HEK293 (cell line): ENCODE data around the gene SLF2.

Experiments
- CTCF ChIA-PET: fragments of 350-600 bp; formaldehyde crosslinking; extraction: SDS; loops from one replicate; lab custom pipeline; 2021; ENCODE audit warnings: antibody characterized with exemption; lab: Yijun Ruan, JAX
- POLR2A ChIA-PET: fragments of 300-600 bp; formaldehyde crosslinking; extraction: SDS; loops from one replicate; lab custom pipeline; 2020; ENCODE audit warnings: antibody characterized with exemption, inconsistent platforms; lab: Yijun Ruan, JAX
- H3K27ac ChIP-seq: fragments of 200-500 bp; sonication (Bioruptor generic); 2 replicates; pipeline ENCODE4 v1.5.1; 2014; ENCODE audit warnings: low read depth, low read length, control low read depth, inconsistent platforms; ENCODE audit errors: extremely low read depth
- H3K36me3 ChIP-seq, 2 experiments: fragments of 200-500 bp in 1 of 2; sonication (Bioruptor generic) in 1 of 2; 1 replicate in 1 of 2; 2 replicates in 1 of 2; pipeline ENCODE4 v1.5.1; 2014 to 2017; ENCODE audit warnings: inconsistent platforms in 2 of 2, low read length in 2 of 2; ENCODE audit not compliant: control insufficient read depth in 2 of 2, insufficient read depth in 1 of 2
- H3K4me1 ChIP-seq: fragments of 200-500 bp; sonication (Bioruptor generic); 2 replicates; pipeline ENCODE4 v1.5.1; 2014; ENCODE audit warnings: mild to moderate bottlenecking, low read length, inconsistent platforms; ENCODE audit not compliant: control insufficient read depth, insufficient read depth
- H3K4me3 ChIP-seq: 2 replicates; pipeline ENCODE4 v1.5.1; 2011; ENCODE audit warnings: low read depth, mild to moderate bottlenecking, control low read depth, low read length, moderate library complexity
- H3K9me3 ChIP-seq: fragments of 200-500 bp; sonication (Bioruptor generic); 2 replicates; pipeline ENCODE4 v1.5.1; 2014; ENCODE audit warnings: low read depth, low read length, inconsistent platforms; ENCODE audit not compliant: control insufficient read depth, insufficient read depth
- GLIS2 ChIP-seq: fragments of 450-650 bp; formaldehyde crosslinking; IDR thresholded peaks from 2 replicates; pipeline ENCODE4 v1.5.1; 2016; ENCODE audit warnings: missing biosample characterization, missing genetic modification characterization
- SALL2 ChIP-seq: fragments of 450-650 bp; formaldehyde crosslinking; IDR thresholded peaks from 2 replicates; pipeline ENCODE4 v1.5.0; 2017; ENCODE audit warnings: missing biosample characterization, mild to moderate bottlenecking, missing genetic modification characterization, borderline replicate concordance
- SP3 ChIP-seq: fragments of 450-650 bp; formaldehyde crosslinking; IDR thresholded peaks from 2 replicates; pipeline ENCODE4 v1.5.1; 2016; ENCODE audit warnings: missing biosample characterization, missing genetic modification characterization
- SP7 ChIP-seq: fragments of 450-650 bp; formaldehyde crosslinking; IDR thresholded peaks from 2 replicates; pipeline ENCODE4 v1.5.1; 2016; ENCODE audit warnings: missing biosample characterization, missing genetic modification characterization
- TCF7L2 ChIP-seq: IDR thresholded peaks from 2 replicates; pipeline ENCODE4 v1.6.1; 2011; ENCODE audit warnings: low read depth, mild to moderate bottlenecking, inconsistent platforms, low read length, moderate library complexity, borderline replicate concordance
- ZBTB20 ChIP-seq: fragments of 450-650 bp; formaldehyde crosslinking; IDR thresholded peaks from 2 replicates; pipeline ENCODE4 v1.5.1; 2016; ENCODE audit warnings: missing biosample characterization, missing genetic modification characterization
- ZNF184 ChIP-seq: fragments of 450-650 bp; IDR thresholded peaks from 2 replicates; pipeline ENCODE4 v1.5.1; 2018; ENCODE audit warnings: missing biosample characterization, mild to moderate bottlenecking, missing genetic modification characterization
- ZNF341 ChIP-seq: fragments of 450-650 bp; formaldehyde crosslinking; IDR thresholded peaks from 2 replicates; pipeline ENCODE4; 2016; ENCODE audit warnings: low read depth, missing biosample characterization, missing genetic modification characterization
- ZNF404 ChIP-seq: fragments of 450-650 bp; formaldehyde crosslinking; IDR thresholded peaks from 2 replicates; pipeline ENCODE4 v1.5.1; 2017; ENCODE audit warnings: missing biosample characterization, missing genetic modification characterization
- ZNF416 ChIP-seq: fragments of 450-650 bp; formaldehyde crosslinking; IDR thresholded peaks from 2 replicates; pipeline ENCODE4 v1.5.1; 2016; ENCODE audit warnings: missing biosample characterization, missing genetic modification characterization
- ZNF423 ChIP-seq: fragments of 450-650 bp; formaldehyde crosslinking; IDR thresholded peaks from 2 replicates; pipeline ENCODE4 v1.5.1; 2016; ENCODE audit warnings: missing biosample characterization, missing genetic modification characterization
- ZNF473 ChIP-seq: fragments of 450-650 bp; formaldehyde crosslinking; IDR thresholded peaks from 2 replicates; pipeline ENCODE4 v1.5.1; 2017; ENCODE audit warnings: missing biosample characterization, missing genetic modification characterization
- ZNF560 ChIP-seq: fragments of 450-650 bp; formaldehyde crosslinking; IDR thresholded peaks from 2 replicates; pipeline ENCODE4 v1.5.1; 2017; ENCODE audit warnings: missing biosample characterization, missing genetic modification characterization, borderline replicate concordance
- ZNF600 ChIP-seq: fragments of 450-650 bp; formaldehyde crosslinking; IDR thresholded peaks from 2 replicates; pipeline ENCODE4 v1.5.1; 2016; ENCODE audit warnings: missing biosample characterization, missing genetic modification characterization
- ZNF623 ChIP-seq: fragments of 450-650 bp; formaldehyde crosslinking; IDR thresholded peaks from 2 replicates; pipeline ENCODE4 v1.5.1; 2016; ENCODE audit warnings: missing biosample characterization, missing genetic modification characterization
- ZNF76 ChIP-seq: fragments of 450-650 bp; formaldehyde crosslinking; IDR thresholded peaks from 2 replicates; pipeline ENCODE4; 2016; ENCODE audit warnings: low read depth, missing biosample characterization, missing genetic modification characterization, borderline replicate concordance
- TF ChIP-seq, protein P1 (sequence below): fragments of 450-650 bp; formaldehyde crosslinking; IDR thresholded peaks from 2 replicates; pipeline ENCODE4 v1.5.1; 2016; ENCODE audit warnings: missing biosample characterization, missing genetic modification characterization
- TF ChIP-seq, protein P2 (sequence below): fragments of 450-650 bp; formaldehyde crosslinking; IDR thresholded peaks from 2 replicates; pipeline ENCODE4 v1.5.1; 2016; ENCODE audit warnings: missing biosample characterization, missing genetic modification characterization
- TF ChIP-seq, protein P3 (sequence below): fragments of 450-650 bp; formaldehyde crosslinking; IDR thresholded peaks from 2 replicates; pipeline ENCODE4 v1.5.1; 2017; ENCODE audit warnings: missing biosample characterization, missing genetic modification characterization
- TF ChIP-seq, protein P4 (sequence below): fragments of 450-650 bp; formaldehyde crosslinking; IDR thresholded peaks from 2 replicates; pipeline ENCODE4 v1.5.1; 2016; ENCODE audit warnings: missing biosample characterization, missing genetic modification characterization
- TF ChIP-seq, protein P5 (sequence below): fragments of 450-650 bp; formaldehyde crosslinking; IDR thresholded peaks from 2 replicates; pipeline ENCODE4 v1.5.1; 2017; ENCODE audit warnings: missing biosample characterization, mild to moderate bottlenecking, missing genetic modification characterization, moderate library complexity
- TF ChIP-seq, protein P6 (sequence below): fragments of 450-650 bp; formaldehyde crosslinking; IDR thresholded peaks from 2 replicates; pipeline ENCODE4 v1.5.1; 2016; ENCODE audit warnings: missing biosample characterization, missing genetic modification characterization

SLF2 gene

DNA sequence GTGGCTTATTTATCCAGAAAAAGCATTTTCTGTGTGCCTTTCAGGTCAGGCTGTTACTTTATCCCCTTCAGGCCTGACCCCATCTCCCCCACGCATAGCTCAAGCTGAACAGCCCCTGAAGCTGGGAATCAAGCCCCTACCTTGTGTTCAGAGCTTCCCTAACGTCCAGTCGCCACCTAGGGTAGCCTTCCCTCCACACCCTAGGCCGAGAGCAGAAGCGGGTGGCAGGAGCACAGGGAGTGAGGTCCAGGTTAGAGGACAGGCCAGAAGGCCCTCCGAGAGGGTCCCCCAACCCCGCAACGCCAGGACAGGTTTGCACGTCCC, 56.1 kb downstream of the SLF2 start (continued):
- TF ChIP-seq TCF7L2 = no peak
- TF ChIP-seq, protein P1, sequence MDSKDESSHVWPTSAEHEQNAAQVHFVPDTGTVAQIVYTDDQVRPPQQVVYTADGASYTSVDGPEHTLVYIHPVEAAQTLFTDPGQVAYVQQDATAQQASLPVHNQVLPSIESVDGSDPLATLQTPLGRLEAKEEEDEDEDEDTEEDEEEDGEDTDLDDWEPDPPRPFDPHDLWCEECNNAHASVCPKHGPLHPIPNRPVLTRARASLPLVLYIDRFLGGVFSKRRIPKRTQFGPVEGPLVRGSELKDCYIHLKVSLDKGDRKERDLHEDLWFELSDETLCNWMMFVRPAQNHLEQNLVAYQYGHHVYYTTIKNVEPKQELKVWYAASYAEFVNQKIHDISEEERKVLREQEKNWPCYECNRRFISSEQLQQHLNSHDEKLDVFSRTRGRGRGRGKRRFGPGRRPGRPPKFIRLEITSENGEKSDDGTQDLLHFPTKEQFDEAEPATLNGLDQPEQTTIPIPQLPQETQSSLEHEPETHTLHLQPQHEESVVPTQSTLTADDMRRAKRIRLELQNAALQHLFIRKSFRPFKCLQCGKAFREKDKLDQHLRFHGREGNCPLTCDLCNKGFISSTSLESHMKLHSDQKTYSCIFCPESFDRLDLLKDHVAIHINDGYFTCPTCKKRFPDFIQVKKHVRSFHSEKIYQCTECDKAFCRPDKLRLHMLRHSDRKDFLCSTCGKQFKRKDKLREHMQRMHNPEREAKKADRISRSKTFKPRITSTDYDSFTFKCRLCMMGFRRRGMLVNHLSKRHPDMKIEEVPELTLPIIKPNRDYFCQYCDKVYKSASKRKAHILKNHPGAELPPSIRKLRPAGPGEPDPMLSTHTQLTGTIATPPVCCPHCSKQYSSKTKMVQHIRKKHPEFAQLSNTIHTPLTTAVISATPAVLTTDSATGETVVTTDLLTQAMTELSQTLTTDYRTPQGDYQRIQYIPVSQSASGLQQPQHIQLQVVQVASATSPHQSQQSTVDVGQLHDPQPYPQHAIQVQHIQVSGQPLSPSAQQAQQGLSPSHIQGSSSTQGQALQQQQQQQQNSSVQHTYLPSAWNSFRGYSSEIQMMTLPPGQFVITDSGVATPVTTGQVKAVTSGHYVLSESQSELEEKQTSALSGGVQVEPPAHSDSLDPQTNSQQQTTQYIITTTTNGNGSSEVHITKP = no peak
- TF ChIP-seq ZNF600 (tag by site-specific recombination) = no peak
- TF ChIP-seq ZNF416 = no peak
- TF ChIP-seq ZBTB20 (tag by site-specific recombination) = no peak
- TF ChIP-seq, all 188 proteins: peak for 0

DNA sequence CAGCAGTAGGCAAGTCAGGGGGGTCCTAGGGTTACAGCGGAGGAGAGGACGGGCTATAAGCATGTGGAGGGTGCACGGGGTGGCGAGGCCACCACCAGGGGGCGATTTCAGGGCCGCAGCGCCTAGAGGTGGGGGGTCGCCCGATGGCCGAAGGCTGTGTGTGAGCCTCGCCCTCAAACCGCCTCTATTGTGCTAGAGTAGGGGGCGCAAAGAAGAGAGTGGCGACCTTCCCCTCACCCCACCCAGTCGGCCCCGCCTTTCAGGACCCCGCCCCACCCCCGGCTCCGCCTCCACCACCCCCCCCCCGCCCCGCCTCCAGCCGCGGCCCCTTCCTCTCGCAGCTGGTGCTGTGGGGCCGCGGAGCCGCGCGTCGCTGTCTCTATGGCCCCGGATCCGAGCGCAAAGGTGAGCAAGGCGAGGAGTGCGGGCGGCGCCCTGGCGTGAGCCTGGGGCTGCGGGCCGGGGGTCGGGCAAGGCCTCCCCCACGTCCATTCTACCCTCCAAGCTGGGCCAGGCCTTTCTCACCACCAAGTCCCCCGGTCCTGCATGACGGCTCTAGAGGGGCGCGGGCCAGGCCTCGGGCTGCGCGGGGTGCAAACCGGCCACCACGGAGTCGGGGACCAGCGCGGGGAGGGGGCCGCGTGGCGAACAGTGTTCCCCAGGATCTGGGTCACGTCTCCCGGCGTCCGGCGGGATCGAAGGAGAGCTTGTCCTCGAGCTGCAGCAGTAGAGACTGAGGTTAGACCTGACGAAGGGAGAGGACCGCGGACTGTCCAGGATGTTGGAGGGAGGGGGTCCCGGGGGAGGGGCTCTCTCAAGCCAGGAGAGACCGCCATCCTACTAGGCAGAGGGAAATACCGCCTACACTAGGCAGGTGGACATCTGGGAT, 56.7 kb downstream of the SLF2 start, which contains the start of gene SEMA4G:
Gene SEMA4G, plus strand, starts transcription at position 318 of the 889 bp plus-strand sequence. CDS start 3,409 bp downstream, outside the sequence.
- peak within 1 kb of the TSS; percentile 53 for H3K4me3 ChIP-seq
- H3K9me3 ChIP-seq = no peaks in the 10 kb centered on the region
- no peak within 1 kb of the TSS; the same call in 1 of the 2 replicates for H3K27ac ChIP-seq
- peaks cover 11 to 13% of the 10 kb centered on the region in 2 experiments; a peak in 2 of 3 replicates for H3K36me3 ChIP-seq
- ChIA-PET POLR2A (interaction anchor here (0.7 to 1.2 kb wide), 3 partner anchors 15 to 428 kb away, joined by 3 read pairs; no protein-coding TSS in a partner anchor), CTCF (interaction anchor here (0.6 to 1.5 kb wide), 8 partner anchors 12 to 1088 kb away, joined by 3 to 21 read pairs (median 3); no protein-coding TSS in a partner anchor)
- no peaks in the 10 kb centered on the region for H3K4me1 ChIP-seq
- TF ChIP-seq ZNF623 (tag by site-specific recombination) (no peak), SP3 (tag by site-specific recombination) (peak; percentile 56), SALL2 (no peak), ZNF423 (tag by site-specific recombination) (peak; percentile 11; the same call in 1 of the 2 replicates), ZNF76 (tag by site-specific recombination) (no peak), ZNF404 (tag by site-specific recombination) (no peak), ZNF341 (tag by site-specific recombination) (no peak), GLIS2 (tag by site-specific recombination) (peak; percentile 84), ZNF473 (no peak), ZNF560 (no peak), SP7 (no peak), ZNF184 (tag by site-specific recombination) (no peak)
- TF ChIP-seq, protein P2, sequence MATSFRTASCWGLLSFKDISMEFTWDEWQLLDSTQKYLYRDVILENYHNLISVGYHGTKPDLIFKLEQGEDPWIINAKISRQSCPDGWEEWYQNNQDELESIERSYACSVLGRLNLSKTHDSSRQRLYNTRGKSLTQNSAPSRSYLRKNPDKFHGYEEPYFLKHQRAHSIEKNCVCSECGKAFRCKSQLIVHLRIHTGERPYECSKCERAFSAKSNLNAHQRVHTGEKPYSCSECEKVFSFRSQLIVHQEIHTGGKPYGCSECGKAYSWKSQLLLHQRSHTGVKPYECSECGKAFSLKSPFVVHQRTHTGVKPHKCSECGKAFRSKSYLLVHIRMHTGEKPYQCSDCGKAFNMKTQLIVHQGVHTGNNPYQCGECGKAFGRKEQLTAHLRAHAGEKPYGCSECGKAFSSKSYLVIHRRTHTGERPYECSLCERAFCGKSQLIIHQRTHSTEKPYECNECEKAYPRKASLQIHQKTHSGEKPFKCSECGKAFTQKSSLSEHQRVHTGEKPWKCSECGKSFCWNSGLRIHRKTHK (tag by site-specific recombination) = no peak
- TF ChIP-seq, protein P3, sequence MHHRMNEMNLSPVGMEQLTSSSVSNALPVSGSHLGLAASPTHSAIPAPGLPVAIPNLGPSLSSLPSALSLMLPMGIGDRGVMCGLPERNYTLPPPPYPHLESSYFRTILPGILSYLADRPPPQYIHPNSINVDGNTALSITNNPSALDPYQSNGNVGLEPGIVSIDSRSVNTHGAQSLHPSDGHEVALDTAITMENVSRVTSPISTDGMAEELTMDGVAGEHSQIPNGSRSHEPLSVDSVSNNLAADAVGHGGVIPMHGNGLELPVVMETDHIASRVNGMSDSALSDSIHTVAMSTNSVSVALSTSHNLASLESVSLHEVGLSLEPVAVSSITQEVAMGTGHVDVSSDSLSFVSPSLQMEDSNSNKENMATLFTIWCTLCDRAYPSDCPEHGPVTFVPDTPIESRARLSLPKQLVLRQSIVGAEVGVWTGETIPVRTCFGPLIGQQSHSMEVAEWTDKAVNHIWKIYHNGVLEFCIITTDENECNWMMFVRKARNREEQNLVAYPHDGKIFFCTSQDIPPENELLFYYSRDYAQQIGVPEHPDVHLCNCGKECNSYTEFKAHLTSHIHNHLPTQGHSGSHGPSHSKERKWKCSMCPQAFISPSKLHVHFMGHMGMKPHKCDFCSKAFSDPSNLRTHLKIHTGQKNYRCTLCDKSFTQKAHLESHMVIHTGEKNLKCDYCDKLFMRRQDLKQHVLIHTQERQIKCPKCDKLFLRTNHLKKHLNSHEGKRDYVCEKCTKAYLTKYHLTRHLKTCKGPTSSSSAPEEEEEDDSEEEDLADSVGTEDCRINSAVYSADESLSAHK (tag by site-specific recombination) = no peak
- TF ChIP-seq, protein P4, sequence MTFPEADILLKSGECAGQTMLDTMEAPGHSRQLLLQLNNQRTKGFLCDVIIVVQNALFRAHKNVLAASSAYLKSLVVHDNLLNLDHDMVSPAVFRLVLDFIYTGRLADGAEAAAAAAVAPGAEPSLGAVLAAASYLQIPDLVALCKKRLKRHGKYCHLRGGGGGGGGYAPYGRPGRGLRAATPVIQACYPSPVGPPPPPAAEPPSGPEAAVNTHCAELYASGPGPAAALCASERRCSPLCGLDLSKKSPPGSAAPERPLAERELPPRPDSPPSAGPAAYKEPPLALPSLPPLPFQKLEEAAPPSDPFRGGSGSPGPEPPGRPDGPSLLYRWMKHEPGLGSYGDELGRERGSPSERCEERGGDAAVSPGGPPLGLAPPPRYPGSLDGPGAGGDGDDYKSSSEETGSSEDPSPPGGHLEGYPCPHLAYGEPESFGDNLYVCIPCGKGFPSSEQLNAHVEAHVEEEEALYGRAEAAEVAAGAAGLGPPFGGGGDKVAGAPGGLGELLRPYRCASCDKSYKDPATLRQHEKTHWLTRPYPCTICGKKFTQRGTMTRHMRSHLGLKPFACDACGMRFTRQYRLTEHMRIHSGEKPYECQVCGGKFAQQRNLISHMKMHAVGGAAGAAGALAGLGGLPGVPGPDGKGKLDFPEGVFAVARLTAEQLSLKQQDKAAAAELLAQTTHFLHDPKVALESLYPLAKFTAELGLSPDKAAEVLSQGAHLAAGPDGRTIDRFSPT = no peak
- TF ChIP-seq, protein P5, sequence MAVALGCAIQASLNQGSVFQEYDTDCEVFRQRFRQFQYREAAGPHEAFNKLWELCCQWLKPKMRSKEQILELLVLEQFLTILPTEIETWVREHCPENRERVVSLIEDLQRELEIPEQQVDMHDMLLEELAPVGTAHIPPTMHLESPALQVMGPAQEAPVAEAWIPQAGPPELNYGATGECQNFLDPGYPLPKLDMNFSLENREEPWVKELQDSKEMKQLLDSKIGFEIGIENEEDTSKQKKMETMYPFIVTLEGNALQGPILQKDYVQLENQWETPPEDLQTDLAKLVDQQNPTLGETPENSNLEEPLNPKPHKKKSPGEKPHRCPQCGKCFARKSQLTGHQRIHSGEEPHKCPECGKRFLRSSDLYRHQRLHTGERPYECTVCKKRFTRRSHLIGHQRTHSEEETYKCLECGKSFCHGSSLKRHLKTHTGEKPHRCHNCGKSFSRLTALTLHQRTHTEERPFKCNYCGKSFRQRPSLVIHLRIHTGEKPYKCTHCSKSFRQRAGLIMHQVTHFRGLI = no peak
- TF ChIP-seq, protein P6, sequence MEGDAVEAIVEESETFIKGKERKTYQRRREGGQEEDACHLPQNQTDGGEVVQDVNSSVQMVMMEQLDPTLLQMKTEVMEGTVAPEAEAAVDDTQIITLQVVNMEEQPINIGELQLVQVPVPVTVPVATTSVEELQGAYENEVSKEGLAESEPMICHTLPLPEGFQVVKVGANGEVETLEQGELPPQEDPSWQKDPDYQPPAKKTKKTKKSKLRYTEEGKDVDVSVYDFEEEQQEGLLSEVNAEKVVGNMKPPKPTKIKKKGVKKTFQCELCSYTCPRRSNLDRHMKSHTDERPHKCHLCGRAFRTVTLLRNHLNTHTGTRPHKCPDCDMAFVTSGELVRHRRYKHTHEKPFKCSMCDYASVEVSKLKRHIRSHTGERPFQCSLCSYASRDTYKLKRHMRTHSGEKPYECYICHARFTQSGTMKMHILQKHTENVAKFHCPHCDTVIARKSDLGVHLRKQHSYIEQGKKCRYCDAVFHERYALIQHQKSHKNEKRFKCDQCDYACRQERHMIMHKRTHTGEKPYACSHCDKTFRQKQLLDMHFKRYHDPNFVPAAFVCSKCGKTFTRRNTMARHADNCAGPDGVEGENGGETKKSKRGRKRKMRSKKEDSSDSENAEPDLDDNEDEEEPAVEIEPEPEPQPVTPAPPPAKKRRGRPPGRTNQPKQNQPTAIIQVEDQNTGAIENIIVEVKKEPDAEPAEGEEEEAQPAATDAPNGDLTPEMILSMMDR (tag by site-specific recombination) = peak; percentile 84
